NCI-H2029 (cell line): Measurements from ENCODE around the gene EVPLL.
A peak's percentile ranks its signal among the peaks of the same experiment; 100 is the strongest.
"Not testable (repeated sequence)": the region's sequence is repeated elsewhere in the genome, so short reads cannot be mapped to it uniquely, and the experiment has no call there.

Experiments
- DNase-seq: peaks from one replicate; lab custom pipeline; 2025; lab: John Stamatoyannopoulos, UW

EVPLL gene

GRCh38 chr17:18377437-18378204 is at the start of gene EVPLL:
Gene EVPLL (plus strand): TSS chr17:18377778. CDS start chr17:18380938, 3,160 bp downstream.
- no peak for DNase-seq

- DNase-seq = no peak
These were observed 48.9 kb upstream of the EVPLL start for GRCh38 chr17:18328643-18329204.

- DNase-seq = no peak
These were observed 45.7 kb upstream of the EVPLL start for GRCh38 chr17:18331879-18332278.

GRCh38 chr17:18332909-18333489 is 44.6 kb upstream of the EVPLL start:
- no peak for DNase-seq

- DNase-seq = not testable (repeated sequence)
These were observed 39.4 kb upstream of the EVPLL start for GRCh38 chr17:18338158-18338557.

GRCh38 chr17:18339933-18340332 is 37.6 kb upstream of the EVPLL start:
- DNase-seq = no peak

- DNase-seq = no peak
These were observed 33.6 kb upstream of the EVPLL start for GRCh38 chr17:18344021-18344420.

GRCh38 chr17:18353541-18353940 is 24.0 kb upstream of the EVPLL start:
- DNase-seq = no peak

- no peak for DNase-seq
These were observed 21.0 kb upstream of the EVPLL start for GRCh38 chr17:18356624-18357023.

- no peak for DNase-seq
These were observed 17.1 kb upstream of the EVPLL start for GRCh38 chr17:18360518-18360917.

- DNase-seq = no peak
These were observed 15.5 kb upstream of the EVPLL start for GRCh38 chr17:18361837-18362697.

GRCh38 chr17:18362698-18363100 is 14.9 kb upstream of the EVPLL start:
- DNase-seq = no peak

- DNase-seq = peak; percentile 78
These were observed 14.2 kb upstream of the EVPLL start, which contains the start of gene SHMT1 for GRCh38 chr17:18363101-18364049. Gene SHMT1 (minus strand): TSS chr17:18363550. CDS start chr17:18355981, 7,569 bp downstream.

- DNase-seq = no peak
These were observed 13.4 kb upstream of the EVPLL start for GRCh38 chr17:18364166-18364565.

GRCh38 chr17:18368946-18369345 is 8.6 kb upstream of the EVPLL start:
- no peak for DNase-seq

GRCh38 chr17:18370761-18371160 is 6.8 kb upstream of the EVPLL start:
- DNase-seq = no peak

GRCh38 chr17:18371455-18371854 is 6.1 kb upstream of the EVPLL start:
- no peak for DNase-seq

GRCh38 chr17:18373181-18373580 is 4.4 kb upstream of the EVPLL start:
- not testable (repeated sequence) for DNase-seq

- no peak for DNase-seq
These were observed 3.4 kb upstream of the EVPLL start for GRCh38 chr17:18374216-18374615.

- no peak for DNase-seq
These were observed 577 bp downstream of the EVPLL start for GRCh38 chr17:18378205-18378505.

- not testable (repeated sequence) for DNase-seq
These were observed 1.0 kb downstream of the EVPLL start for GRCh38 chr17:18378614-18379013.
